Islet of Langerhans (tissue), 1 donor: ENCODE results near the gene UBE3B.

Experiments
- FAIRE-seq: peaks from one replicate; lab custom pipeline; 2011; peaks lifted over from hg19 to GRCh38; lab: Jason Lieb, UNC

Gene UBE3B

DNA sequence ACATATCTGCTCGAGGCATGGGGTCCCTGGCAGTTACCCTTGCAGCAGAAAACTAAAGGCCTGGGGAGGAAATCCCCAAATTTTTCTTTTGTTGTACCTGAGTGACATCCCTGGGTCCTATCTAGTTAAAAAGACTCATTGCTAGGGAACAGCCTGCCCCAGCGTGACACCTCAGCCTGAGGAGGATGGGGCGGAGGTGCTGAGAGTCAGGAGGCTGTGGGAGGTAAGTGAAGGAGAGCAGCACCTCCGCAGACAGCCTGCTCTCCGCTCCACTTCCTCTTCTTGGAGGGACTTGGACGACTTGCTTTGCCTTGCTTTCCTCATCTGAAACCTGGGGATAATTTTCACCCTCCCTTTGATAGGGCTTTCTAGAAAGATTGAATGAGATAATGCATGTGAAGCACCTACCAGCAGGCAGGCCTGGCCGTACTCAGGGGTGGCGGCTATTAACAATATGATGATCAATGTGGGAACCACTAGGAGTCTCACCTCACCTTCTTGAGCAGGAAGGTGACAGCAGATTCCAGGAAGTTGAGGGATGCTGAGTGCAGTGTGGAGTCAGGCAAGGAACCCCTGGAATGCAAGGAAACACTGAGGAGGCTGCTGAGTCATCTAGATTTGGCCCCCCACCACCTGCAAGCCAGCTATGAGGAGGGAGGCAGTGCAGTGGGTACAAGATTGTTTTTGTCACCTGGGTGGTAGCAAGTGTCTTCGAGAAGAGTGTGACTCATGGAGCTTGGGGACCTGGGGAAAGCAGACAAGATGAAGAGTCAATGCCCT, 23.2 kb downstream of the UBE3B start:
- FAIRE-seq = no peak

DNA sequence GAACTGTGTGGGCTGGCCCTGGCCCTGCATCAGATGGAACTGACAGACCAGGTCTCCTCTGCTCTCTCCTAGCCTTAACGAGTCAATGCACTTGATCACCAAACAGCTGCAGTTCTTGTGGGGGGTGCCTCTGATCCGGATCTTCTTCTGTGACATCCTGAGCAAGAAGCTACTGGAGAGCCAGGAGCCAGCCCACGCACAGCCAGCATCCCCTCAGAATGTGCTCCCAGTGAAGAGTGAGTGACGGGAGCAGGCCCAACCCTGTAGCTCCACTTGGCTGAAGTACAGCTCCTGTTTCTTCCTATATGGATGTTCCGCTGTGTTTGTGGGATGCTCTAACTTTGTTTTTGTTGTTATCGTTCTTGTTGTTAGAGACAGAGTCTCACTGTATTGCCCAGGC, 23.9 kb downstream of the UBE3B start:
- FAIRE-seq = no peak

DNA sequence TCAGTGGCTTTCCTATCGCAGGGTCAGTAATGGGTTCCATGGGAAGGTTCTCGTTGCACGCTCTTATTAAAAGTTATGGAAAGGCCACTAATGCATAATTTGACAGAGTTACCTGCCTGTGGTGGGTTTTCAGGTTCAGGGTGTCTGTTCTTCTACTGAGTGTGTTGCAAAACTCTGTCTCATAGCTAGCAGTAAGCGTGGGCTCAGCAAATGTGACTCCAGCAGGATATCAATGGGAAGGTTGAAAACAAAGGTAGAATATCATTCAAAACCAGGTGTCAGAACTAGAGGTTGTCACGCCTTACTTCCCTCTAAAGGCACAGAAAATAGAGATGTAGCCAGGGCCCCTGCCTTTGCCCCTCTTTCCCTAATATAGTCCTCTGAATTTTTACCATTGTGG, 24.9 kb downstream of the UBE3B start:
- FAIRE-seq = no peak

DNA sequence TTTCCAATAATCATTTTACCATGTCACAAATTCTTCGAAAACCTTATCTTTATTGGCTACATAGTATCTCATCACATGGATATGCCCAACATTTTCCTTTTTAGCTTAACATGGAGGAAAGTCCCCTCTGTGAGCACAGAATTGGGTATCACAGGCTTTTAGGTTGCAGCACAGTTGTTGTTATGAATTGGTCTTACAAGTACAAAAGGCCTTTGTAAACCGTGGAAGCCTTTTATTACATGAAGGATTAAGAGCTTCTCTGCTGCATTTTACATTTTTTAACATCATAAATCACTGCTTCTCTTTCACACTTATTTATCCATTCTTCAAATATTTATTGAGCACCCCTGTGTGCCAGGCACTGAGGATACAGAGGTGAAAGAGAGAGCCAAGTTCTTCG, 26.2 kb downstream of the UBE3B start:
- no peak for FAIRE-seq

DNA sequence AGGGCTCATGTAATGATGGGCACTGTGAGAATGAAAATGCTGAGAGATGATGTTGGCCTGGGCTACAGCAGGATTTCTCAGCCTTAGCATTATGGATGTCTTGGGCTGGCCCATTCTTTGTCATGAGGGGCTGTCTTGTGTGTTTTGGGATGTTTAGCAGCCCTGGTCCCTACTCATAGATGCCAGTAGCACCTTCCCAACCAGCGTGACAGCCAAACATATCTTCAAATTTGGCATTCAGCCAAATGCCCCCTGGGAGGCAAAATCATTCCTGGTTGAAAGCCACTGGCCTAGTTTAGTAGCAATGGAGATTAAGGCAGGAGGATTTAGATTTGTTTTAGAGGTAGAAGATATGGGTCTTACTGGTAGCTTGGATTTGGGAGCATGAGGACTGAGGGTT, 26.6 kb downstream of the UBE3B start:
- no peak for FAIRE-seq

DNA sequence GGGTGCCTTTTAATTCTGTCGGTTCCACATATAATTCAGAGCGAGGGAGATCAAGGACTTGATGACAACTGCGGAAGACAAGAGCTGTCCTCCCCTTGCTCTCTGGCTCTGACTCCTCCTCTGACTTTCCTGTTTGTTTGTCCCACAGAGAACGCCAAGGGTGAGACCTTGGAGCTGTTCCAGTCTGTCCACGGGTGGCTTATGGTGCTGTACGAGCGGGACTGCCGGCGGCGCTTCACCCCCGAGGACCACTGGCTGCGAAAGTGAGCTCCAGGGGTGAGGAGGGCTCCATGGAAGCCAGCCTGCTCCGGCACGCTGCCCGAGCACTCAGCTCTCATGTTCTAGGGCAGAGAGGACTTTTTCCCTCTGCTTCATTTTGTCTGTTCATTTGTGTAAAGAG, 32.8 kb downstream of the UBE3B start:
- FAIRE-seq = no peak

DNA sequence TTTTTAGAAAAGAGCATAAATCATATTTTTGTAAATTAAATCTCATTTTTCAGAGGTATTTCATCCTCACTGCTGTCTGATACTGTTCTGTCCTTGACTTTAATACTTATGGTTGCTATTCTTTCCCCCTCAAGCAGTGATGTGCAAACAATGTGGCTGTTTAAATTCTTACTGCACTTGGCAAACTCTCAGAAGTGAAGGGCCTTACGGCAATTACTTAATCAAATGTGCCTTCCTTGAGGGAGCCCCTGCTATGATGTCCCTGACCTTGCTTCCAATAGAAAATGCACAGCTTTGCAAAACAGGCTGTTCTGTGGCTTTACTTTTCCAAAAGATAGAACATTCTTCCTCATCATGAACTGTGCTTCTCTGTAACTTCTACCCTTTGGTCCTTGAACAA, 35.2 kb downstream of the UBE3B start:
- no peak for FAIRE-seq

DNA sequence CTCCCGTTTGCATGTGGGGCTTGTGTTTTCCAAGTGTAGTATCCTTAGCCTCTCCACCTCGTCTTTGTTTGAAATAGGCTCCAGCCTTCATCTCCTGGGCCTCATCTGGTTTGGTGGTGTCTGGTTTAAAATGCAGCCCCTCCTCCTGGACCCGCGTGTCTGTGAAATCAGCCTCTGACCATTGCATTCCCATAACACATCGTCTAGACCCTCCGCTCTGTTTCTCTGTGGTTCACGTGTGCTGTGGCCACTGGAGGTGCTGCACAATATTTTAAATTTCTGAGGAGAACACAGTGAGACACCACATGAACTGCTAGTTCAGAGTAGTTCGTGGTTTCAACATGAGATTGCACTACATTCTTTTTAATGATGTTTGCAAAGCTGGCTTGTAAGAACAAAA, 35.6 kb downstream of the UBE3B start:
- FAIRE-seq = no peak

DNA sequence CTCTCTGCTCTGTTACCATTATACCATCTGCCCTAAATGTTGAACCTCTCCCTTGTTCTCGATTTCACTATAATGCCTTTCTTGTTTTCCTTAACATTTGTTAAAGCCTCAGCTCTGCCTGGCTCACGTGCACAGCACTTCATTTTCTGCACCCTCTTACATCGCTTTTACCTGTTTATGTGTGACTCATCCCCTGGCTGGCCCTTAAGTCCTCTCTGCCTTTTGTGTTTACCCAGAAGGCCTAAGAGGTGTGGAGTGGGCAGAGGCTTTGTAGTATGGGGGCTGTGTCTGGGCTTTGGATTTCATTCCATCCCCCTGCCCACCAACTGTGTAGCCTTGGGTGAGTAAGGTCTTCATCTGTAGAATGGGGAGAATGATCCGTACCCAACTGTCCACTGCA, 36.5 kb downstream of the UBE3B start:
- FAIRE-seq = no peak

DNA sequence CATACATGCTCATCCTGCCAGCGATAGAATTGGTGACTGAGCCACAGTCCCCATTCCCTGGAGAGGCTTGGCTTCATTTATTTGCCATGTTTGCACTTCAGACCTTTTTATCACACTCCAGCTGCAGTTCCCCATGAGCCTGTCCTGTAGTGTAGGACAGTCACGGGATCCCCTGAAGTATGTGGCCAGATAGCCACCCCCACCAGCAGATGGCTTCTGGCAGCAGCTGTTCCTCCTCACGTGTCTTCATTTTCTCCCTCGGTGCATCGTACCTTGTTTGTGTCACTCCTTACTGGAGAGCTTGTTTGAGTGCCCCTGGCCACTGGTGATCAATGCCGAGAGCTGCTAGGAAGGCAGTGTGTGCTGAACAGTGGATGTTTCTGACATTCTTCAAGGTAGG, 40.2 kb downstream of the UBE3B start:
- FAIRE-seq = no peak

DNA sequence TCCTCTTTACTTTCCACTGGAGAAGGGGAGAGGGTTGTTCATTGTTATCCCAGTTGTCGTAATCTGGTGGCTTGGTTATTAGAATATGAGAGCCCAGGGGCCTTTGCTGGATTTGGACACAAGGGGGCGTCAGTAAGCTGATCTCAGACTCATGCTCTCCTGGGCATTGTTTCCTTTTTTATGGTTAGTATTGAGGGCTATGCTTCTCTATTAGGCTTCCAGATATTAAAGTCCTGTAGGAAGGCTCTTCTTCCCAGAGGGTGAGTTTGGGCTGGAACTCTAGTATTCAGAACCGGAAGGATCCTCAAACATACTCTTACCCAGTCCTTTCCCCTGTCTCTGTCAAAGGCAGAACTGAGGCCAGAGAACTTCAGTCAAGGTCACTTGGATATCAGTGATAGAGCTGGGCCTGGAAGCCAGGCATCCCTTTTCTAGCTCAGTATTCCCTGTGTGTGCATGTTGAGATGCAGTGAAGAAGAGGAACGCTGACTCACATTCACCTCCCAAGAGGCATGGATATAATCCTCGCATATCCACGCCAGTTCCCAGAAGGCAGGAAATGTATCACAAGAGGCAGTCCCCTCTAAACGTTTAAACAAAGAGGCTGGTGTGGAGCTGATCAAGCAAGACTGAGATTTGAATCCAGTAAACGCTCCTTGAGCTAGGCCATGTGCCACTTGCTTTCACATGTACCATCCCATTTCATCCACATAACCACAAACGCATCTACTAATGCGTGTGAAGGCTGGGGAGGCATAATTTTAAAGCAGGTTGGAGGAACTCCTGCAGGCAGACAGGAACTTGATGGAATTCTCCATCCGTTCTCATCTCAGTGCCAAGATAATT, 41.6 kb downstream of the UBE3B start:
- FAIRE-seq = peak; percentile 70

DNA sequence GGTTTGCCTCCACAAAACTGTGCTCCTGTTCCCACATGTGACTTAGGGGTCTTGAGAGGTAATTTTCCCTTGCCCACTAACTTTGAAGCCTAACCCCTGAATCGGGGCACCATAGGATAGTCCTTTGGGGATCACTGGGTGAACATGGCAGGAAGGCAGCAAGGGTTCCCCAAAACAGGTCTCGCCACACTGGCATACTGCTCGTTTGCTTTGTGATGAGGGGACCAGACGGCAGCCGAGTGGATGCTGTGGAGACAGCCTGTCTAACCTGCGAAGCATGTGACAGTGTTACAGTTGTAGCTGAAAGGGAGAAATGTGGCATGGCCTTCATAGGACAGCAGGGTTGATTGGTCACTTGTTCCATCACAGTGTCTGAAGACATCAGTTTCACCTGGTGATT, 42.4 kb downstream of the UBE3B start:
- FAIRE-seq = no peak

DNA sequence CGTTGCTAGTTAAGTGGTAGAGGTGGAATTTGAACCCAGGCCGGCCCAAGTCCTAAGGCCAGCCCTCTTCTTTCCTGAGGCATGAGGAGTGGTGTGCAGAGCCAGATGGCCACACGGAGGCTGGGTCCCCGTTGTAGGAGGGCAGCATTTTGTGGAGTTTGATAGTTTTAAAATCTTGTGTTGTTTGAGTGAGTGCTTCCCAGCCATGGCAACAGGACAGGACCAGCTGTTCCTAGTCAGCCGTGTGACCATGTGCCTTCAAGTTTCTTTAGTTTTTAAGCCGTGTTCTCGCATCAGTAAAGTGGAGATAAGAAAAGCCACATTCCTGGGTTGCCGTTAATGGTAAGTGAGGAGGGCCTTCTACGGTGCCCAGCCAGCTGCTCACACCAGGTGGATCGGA, 44.4 kb downstream of the UBE3B start:
- no peak for FAIRE-seq

DNA sequence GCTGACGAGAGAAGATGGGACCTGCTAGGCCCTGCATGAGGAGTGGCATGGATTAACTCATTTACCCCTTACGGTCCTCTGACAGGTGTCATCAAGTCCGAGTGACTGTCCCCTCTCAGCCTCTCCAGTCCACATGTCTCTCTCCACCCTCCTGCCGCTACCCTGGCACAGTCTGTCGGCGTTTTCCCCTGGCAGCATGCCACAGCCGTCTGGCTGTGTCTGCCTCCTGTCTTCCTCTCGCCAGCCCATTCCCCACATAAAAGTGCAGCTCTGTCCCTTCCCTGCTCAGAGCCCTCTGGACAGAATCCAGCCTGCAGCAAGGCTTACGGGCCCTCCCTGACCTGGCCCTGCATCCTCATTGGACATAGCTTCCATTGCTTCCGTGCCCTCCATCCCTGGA, 45.6 kb downstream of the UBE3B start:
- FAIRE-seq = no peak

DNA sequence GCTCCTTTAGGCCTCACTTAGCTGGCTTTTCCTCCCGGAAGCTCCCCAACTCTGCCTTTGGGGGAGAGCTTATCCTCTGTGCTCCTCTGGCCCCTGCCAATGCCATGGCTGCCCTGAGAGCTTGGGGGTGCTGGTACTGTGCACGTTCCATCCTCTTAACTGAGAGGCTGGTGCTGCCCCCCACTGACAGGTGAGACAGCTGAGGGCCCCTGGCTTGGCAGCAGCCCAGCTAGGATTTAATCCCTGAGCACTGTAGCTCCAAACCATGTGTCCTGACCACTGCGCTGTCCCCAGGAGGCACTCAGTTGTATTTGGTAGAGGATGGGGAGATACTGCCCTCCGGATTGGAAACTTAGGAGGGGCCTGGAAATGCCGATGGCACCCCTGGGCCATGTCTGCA, 46.1 kb downstream of the UBE3B start:
- FAIRE-seq = no peak

DNA sequence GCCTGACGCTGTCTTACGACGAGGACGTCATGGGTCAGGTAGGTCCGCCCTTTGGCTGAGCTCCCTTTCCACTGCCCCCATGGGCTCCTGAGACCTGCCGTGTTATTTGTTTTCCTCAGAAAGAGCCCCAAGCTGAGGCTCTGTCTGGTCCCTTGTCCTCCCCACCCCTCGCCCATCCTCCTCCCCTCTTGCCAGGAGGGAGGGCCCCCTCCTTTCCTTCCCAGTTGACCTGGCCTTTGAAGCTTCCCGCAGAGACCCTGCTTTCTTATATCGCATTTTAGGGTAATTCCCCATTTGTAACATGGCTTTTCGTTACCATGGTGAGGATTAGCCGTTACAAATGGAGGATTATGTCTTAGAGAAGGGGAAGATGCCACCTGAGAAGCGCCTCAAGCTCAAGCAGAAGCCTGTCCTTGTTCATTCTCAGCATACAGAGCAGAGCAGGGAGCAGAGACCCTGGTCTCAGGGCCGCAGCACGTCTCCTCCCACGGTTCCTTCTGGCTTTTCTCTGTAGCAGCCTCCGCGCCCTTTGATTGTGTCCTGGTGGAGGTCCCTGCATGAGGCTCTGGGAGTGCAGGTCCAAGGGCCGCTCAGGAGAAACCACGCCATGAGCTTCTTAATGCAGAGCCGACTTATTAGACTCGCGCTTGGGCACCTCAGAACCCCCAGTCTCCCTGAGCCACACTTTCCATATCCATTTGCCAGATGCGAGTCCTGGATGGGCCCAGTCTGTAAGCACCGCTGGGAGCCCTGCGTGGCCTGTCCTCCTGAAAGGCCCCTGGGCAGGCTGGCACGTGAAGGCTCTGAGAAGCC, 47.2 kb downstream of the UBE3B start:
- FAIRE-seq = no peak

DNA sequence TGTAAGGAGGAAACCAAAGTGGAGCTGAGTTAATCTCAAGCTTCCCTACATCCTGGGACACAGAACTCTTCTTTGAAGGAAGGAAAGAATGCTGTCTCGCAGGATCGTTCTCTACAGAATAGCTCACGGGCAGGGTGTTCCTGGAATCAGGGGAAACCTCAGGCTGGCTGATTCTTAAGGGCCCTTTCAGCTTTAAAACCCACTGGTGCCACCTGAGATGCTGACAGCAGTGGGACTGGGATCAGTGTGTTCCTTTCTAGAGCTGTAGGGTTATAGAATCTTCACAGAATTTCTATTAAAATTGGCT, 47.8 kb downstream of the UBE3B start:
- FAIRE-seq = no peak

DNA sequence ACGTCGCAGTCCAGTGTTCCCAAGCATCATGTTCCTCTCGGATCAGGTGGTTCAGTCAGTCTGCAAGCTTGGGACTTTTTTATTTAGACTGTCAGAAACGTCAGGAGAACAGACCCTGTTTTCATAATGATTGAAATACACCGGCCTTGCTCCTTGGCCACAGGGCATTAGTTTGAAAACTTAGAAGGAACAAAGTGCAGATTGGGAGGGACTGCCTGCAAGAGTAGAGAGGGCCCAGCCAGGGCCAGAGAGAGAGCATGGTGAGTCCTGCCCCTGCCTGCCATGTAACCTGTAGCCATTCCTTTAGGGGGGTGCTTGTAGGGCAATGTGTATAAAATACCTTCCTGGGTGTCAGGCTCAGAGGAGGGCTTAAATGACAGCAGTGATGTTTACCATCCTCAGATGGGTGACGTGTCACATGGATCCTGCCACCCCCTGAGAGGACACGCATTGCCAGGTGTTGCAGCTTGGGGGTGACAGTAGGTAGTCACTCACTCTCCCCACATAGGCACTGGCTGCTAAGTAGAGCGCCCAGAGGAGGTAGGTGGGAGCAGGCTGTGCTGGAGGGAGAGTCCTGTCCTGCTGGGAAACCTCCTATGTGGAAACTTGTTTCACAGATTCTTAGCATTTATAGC, 50.2 kb downstream of the UBE3B start:
- no peak for FAIRE-seq

DNA sequence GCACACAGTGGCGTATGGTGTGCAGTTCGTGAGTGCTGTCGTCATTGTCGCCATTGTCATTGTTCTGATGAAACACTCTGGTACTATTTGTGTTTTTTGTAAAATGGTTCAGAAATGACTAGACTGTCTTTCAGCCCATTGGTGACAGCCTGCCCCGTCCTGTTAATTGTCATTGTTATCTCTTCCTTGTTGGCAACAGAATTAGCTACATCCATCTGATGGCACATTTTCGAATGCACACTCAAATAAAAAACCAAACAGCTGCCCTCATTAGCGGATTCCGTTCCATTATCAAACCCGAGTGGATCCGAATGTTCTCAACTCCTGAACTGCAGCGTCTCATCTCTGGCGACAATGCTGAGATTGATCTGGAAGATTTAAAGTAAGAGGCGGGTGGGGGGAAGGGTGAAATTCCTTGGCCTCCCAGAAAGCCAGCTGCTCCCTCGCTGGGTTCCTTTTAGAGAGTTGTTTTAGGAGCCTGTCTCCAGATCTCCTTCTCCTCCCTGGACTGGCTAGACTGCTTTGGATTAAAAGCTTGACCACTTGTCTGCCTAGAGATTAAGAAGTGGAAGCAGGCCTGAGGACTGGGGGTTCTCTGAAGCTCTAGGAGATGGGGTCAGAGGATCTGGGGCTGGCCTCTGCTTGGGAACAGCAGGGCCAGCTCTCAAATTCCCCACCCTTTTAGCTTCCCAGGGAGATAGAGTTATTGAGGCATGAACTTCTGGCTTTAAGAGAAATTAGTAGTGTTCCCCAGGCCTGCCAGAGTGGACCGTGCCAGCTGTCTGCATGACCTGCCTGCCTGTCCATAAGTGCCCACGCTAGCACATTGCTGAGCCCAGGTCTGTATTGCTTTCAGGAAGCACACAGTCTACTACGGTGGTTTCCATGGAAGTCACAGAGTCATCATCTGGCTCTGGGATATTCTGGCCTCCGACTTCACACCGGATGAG, 52.5 kb downstream of the UBE3B start:
- peak; percentile 96 for FAIRE-seq

DNA sequence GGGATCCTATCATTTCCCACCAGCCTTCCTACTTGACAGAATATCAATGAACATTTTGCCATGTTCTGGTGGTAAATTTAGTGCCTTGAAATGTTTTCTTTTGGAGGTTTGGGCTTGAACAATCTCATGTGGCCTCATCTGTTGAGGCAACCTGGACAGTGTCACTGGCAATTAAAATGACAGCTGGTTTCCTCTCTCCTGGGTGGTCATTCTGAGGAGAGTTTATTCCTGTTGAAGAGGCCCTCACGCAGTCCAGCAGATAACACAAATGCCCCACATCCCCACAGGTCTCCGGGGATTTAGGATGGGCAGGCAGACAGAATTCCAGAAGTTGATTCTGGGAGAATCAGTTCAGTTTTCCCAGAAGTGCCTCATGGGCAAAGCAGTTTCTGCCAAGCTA, 54.0 kb downstream of the UBE3B start:
- no peak for FAIRE-seq

DNA sequence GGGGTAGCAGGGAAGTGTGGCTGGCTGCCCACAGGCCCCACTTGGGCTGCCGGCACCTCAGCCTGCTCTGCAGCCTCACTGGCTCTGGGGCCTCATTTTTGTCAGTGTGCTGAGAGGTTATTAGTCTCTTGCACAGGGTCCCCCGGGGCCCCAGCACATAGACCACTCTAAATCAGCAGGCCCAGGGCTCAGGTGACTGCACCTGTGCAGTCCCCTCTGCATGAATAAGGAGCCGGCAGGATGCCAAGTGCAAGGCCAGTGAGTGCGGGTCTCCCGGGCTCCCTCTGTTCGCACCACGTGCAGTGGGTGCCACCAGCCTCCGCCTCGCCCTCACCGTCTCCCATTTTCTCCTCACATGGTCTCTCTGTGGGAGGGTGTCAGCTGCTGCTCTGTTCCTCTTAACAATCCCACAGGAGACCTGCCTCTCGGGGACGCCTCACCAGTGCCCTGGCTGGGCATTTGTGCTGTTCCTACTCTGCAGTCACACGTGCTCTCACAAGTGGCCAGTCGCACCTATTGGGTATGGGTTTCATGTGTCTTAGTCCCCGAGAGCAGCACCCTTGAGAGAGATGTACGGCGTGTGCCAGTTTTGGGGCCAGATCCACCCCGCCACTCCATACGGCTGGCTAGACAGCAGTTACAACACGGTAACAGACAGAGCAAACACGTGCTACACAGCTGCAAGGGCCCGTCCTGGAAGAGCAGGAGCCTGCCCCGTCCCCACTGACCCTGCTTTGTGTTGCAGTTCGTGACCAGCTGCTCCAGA, 55.5 kb downstream of the UBE3B start:
- no peak for FAIRE-seq
